Stimulated activated CD4-positive, alpha-beta T cell treated with anti-CD3 and anti-CD28 coated beads, Interleukin-12 subunit alpha, Interleukin-12 subunit beta, amount 100 ng/mL, for 4 hours (primary cell): ENCODE data around the gene SLC7A1.
A peak's percentile ranks its signal among the peaks of the same experiment; 100 is the strongest.

Source experiments
- DNase-seq: peaks from one replicate; pipeline ENCODE4 v3.0.0-alpha.2; 2020

The SLC7A1 gene

GRCh38 chr13:29508130-29508875 is 87.2 kb downstream of the SLC7A1 start:
- DNase-seq: peak; percentile 72

- no peak for DNase-seq
These were observed 88.1 kb downstream of the SLC7A1 start for GRCh38 chr13:29507356-29507755.

- DNase-seq: no peak
These were observed 89.5 kb downstream of the SLC7A1 start for GRCh38 chr13:29505950-29506349.

- DNase-seq: no peak
These were observed 90.0 kb downstream of the SLC7A1 start for GRCh38 chr13:29505511-29505910.

DNA sequence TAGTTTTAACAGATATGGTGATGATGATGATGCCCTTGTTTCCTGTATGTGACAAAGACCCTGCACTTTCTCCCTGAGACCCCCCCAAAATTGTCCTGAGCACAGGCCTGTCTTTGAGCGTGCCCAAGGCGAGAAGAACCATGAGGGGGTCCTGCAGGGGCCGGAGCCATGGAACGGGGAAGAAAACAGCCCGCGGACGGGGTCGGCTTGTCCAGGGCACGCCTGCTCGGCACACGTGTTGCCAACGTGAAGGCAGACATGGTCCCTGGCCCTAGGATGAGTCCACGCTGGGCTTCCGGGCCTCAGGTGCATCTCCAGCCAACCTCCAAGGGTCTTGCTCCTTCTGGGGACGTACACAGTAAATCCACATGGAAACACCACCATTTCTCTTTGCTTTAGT is 90.8 kb downstream of the SLC7A1 start:
- no peak for DNase-seq

DNA sequence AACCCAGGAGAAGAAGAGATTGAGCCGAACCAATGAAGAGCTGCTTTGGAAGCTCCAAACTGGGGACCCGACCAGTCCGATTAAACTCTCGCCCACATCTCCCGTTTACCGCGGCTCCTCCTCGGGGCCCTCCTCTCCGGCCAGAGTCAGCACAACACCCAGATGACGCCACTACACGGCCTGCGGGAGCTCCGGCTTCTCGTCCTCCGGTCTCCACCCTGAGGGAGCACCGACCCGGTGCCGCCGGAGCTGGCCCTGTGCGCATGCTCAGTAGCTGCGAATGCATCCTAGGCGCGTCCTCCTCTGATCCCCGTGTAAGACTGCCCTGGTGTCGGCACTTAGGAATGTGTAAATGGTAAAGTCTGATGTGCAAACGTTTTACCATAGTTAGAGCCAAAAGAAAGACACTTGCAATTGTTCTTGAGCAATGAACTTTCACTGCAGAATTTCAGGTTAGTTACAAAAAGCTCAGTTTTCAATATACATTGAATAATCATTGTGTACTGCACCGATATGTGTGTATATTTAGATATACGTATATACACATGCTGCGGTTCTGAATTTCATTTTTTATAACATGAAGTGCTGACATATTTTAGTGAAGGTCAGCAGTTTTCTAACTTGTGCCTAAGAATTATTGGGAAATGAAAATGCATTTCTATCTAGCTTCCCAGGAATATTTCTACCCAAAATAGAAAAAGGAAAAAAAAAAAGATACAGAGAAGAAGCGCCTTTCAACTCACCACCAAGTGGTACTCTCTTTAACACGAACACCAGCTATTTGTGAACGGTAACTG is 92.2 kb downstream of the SLC7A1 start:
- no peak for DNase-seq

DNA sequence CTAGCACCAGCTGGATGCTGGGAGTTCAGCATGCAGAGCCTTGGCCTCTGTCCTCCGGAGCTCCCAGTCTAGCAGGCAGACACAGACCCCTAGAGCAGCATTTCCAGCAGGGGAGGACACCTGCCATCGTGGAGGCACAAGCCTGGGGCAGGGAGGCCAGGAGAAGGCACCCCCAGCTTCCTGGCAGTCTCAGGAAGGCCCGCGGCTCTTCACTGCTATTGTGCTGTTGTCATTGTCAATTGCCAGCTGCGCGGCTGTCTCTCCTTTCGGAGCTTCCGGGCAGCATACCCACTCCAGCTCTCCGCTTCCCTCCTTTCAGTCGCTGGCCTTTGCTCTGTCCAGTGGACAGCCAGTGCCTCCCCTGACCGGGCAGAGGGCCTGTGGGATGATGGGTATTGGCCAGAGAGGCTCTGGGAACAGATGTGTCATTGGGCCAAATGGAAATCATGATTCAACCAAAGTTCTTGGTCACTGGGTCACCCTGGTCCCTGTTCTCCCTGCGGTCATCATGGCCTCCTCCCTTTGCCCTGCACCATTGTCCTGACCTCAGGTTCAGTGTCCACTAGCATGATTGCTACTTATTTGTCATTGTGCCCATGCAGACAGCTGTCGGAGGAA is 93.0 kb downstream of the SLC7A1 start:
- DNase-seq: no peak

- no peak for DNase-seq
These were observed 93.8 kb downstream of the SLC7A1 start for GRCh38 chr13:29501674-29502073.

DNA sequence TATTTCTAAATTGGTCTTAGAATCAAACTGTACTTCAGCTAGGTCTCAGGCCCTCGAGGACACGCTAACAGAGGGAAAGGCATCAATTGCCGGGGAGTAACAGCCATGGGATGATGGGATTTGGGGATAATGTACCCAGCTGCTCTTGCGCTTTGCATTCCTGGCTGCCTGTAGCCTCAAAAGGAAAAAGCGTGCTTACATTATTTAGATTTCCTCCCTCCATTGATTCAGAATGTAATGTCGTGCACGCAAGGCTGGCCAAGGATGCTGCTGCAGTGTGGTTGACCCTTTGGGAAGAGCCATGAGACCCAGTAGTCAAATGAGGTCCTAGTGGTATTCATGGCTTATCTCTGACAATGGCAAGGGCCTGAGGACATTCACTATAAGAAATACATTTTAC is 95.1 kb downstream of the SLC7A1 start:
- no peak for DNase-seq

- no peak for DNase-seq
These were observed 95.9 kb downstream of the SLC7A1 start for GRCh38 chr13:29499506-29500165.

- DNase-seq: no peak
These were observed 97.0 kb downstream of the SLC7A1 start for GRCh38 chr13:29498426-29499040.

GRCh38 chr13:29497137-29497654 is 98.3 kb downstream of the SLC7A1 start:
- DNase-seq: no peak

- DNase-seq: no peak
These were observed 99.2 kb downstream of the SLC7A1 start for GRCh38 chr13:29496241-29496712.

GRCh38 chr13:29494520-29494919 is 101.0 kb downstream of the SLC7A1 start:
- DNase-seq: no peak

- no peak for DNase-seq
These were observed 101.7 kb downstream of the SLC7A1 start for GRCh38 chr13:29493796-29494195.

DNA sequence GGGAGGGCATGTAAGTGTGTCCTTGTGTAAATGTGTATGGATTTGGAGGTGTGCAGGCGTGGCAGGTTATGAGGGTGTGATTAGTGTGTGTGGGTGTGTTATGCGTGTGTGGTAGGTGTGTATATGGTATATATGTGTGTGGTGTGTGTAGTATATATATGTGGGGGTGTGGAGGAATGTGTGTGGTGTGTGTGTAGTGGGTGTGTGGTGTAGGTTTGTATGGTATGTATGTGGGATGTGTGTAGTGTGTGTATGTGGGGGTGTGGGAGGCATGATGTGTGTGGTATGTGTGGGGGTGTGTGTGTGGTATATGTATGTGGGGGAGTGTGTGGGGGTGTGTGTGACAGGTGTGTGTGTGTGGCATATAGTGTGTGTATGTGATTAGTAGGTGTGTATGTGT is 104.2 kb downstream of the SLC7A1 start:
- no peak for DNase-seq

GRCh38 chr13:29490561-29490885 is 105.0 kb downstream of the SLC7A1 start:
- no peak for DNase-seq

DNA sequence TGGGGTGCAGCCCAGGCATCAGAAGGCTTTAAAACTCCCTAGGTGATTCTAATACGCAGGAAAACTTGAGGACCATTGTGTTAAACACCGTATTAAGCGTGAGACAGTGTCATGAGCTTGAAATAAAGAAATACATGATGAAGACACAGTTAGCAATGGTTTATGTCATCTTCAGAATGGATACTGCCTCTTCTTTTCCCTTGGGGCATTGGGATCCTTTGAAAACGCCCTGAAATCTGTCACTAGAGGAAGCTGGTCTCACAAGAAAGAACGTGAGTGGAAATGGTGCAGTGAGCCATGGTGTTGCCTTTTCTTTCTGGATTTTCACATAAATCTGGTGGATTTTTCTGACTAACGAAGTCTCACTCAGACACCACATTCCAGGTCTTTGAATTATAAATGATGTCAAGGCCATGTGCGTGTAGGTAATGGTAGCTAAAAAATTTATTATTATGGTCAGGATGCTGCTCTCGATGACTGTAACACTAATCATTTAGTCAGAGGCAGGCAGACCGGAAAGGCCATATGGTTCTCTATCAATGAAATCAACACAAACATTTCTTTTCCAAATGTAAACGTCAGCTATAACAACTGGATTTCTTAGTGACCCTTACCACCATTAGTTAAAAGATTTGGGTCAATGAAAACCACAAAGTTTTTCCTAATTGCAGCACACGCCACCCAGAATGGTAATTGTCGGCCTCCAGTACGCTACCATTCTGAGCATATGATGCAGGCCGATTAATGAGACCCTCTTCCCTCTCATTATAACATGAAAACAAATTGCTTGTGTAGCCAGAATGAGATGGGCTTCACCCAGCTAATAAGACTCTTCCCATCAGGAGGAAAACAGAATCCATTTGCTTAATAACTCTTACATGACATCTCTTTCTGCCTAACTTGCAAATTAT is 105.6 kb downstream of the SLC7A1 start:
- no peak for DNase-seq

GRCh38 chr13:29487466-29488454 is 107.7 kb downstream of the SLC7A1 start:
- no peak for DNase-seq

- no peak for DNase-seq
These were observed 108.9 kb downstream of the SLC7A1 start for GRCh38 chr13:29486551-29486950.
